ENCODE data around the gene CLHC1.

The CLHC1 gene

DNA sequence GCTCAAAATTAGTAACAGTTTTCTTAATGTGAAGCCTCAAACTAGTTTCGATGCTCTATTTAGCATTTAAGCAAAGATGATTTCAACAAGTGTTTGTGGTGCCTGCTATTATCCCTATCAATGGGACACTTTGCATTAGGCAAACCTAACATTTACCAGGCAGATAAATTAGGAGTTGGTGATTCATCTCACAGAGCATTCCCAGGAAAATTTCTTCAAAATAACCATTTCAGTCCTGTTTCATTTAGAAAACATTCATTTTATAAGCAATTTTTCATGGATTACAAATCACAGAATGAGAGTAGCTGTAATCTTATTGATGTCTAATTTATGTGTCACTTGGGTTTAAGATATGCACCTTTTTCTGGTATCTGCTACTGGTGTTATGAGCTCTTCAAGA is 62.7 kb downstream of the CLHC1 start:
- no peak for DNase-seq (ENCODE audit: low read depth)

DNA sequence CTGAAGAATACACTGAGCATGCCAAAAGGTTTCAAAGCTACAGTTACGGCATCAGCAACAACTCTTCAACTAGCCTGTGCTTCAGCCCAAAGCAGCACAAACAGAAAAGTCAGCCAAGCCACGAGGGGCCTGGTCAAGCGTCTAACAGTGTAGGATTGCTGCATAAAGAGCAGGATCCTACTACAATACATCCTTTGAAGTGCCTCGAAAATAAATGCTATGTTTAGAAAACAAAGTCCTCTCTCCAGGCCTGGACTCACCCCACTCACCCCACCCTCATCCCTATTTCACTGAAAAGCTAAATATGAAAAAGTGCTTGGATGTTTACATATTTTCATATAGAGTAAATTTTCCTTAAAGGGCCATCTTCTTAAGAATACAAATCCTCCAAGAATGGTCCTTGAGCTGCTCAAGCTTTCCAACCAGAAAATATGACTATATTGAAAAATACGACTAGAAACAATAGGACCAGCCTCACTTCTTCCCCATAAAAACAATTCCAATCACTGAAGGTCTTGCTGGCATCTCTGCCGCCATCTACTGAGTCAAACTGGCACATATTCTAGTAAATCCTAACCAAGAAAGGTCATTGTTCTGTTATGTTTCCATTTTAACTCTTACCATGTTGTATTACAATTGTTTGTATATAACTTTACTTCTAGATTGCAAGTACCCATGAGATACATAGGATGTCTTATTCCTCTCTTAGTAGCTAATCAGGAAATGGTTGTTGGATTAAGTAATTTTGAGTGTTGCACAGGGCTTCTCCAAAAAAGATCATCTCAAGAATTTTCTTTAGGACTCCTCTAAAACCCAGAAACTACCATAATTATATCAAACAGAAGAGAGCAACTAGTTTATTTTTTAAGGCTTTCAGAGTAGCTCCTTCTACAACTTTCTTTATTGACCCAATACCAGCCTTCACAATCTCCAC is 63.6 kb downstream of the CLHC1 start:
- DNase-seq (ENCODE audit: low read depth) = no peak

- no peak for DNase-seq (ENCODE audit: low read depth)
Observed at GRCh38 chr2:55165626-55166025, 66.5 kb downstream of the CLHC1 start.

GRCh38 chr2:55164534-55165480 is 67.3 kb downstream of the CLHC1 start:
- no peak for DNase-seq (ENCODE audit: low read depth)

DNA sequence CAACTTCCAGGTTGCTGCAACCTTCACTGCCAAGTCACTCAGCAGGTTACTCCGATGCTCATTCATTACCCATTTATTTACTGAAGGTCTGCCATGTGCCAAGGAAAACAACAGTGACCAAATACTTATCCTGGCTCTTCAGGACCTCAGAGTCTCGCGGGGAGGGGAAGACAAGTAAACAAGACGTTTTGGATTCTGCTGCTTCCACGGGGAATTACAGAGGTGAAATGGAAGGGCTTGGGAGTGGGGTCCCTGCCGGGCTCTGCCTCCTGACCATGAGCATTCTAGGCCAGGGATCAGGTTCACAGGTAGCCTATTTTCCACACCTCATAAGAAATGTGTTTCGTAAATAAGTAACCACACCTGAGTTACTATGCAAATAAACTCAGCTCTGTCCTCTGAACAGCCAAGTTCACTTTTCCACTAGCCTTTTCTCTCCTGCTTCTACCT is 68.1 kb downstream of the CLHC1 start:
- DNase-seq (ENCODE audit: low read depth) = no peak

DNA sequence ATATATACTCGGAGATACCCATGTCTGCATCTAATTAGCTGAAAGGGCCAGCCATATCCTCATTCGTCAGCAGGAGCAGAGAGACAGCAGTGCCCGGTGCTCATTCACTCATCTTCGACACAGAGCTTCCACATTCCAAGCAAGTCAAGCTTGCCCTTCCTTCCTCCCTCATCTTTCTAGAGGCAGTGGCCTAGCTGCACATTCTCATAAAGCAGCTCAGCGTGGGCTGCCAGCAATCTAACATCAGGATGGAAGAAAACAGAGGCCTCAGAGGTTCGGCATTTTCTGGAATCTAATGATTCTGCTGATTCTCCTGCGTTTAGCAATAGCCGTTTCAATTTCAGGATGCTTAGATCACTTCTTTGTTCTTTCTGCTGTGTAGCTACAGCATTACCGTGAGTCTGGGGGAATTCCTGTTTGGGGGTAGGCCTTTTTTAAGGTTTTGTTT is 68.8 kb downstream of the CLHC1 start:
- no peak for DNase-seq (ENCODE audit: low read depth)

- no peak for DNase-seq (ENCODE audit: low read depth)
Observed at GRCh38 chr2:55162284-55163006, 69.6 kb downstream of the CLHC1 start.

DNA sequence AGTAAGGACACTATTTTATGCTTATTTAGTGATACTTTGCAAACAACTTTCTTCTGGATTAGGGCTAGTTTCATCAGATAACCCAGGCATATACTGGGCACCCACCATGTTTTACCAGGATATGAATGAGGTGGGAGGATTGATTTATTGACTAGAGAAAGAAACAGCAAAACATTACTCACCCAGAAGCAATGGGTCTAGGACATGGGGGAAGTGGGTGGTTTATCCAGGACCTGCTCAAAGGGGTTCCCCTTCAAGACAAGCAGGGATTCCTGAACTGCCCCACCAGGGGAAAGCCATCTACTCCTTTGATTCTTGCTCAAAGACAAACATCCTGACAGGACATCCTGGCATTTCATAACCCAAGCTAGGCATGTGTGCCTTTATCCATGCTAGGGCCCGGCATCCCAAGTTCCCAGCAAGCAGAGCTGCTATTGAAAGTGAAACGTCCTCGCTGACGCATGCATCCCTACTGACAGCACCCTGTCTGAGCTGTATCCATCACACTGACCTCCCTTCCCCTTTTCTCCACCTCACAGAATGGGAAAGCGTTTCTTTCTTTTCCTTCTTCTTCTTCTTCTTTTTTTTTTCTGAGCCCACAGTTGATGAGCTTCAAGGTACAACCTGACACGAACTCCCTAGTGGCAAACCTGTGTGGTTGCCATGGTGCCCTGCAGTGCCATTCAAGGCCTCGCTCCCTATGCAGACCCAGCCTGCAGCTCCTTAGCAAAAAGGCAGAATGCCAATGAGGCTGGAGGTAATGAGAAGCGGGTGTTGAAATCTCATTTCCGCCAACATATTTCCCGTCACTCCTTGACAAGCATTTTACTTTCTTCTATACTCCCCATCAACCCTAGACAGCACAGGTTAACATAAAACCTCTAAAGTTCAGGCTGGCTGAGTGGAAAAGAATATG is 70.5 kb downstream of the CLHC1 start:
- DNase-seq (ENCODE audit: low read depth) = no peak

DNA sequence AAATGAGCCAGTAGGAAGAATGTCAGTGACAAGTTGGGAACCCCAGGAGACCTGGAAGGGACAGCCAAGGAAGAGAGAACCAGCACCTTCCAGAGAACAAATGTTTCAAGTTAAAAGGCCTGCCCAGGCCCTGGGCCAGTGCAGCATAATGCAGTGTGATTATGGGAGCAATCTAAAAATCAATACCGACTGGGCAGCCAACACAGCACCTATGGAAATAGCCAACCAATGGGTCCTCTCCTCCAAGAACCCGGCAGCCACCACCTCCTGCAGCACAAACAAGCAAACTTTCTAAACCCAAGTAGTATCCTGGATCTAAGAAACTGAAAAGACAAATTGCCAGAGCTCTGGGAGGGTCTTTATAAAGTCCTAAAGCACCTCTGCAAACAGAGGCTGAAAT is 71.7 kb downstream of the CLHC1 start:
- DNase-seq (ENCODE audit: low read depth) = no peak

DNA sequence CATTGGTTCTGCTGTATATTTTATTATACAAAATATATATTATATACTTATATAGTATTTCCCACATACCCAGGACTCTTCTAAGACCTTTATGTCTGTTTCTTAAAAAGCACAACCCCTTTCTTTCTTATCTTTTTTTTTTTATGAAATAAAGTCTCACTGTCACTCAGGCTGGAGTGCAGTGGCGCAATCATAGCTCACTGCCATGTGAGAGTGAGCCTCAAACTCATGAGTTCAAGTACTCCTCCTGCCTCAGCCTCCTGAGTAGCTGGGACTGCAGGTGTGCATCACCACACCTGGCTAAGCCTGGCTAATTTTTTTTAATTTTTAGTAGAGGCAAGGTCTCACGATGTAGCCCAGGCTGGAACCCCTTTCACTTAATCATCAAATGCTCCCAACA is 72.3 kb downstream of the CLHC1 start:
- no peak for DNase-seq (ENCODE audit: low read depth)

GRCh38 chr2:55159037-55159651 is 72.9 kb downstream of the CLHC1 start:
- no peak for DNase-seq (ENCODE audit: low read depth)

DNA sequence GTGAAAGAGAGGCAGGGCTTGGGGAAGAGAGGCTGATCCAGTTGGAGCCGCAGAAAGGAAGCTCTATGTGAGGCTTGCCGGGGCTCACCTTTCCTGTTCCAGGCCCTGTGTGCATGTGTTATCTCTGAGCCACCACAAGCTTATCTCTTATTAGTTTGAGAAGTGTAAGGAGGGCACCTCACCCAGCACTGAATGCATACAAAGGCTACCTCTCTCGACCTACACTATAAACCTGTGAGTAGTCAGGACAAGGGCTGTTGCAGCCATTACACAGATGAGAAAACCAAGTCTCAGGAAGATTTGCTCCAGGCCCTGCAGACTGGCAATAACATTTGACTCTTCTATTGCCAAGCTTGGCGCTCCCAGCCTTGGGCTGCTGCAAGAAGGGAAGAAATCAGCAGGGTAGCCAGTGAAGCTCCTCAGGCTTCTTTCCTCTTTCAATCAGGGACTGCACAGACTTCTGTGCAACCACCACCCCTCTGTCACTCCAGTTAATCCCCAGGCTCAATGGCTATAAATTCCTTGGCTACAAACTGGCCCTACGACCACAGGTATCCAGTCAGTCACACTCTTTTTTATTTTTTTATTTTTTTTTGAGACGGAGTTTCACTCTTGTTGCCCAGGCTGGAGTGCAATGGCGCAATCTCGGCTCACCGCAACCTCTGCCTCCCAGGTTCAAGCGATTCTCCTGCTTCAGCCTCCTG is 73.8 kb downstream of the CLHC1 start:
- DNase-seq (ENCODE audit: low read depth) = no peak

DNA sequence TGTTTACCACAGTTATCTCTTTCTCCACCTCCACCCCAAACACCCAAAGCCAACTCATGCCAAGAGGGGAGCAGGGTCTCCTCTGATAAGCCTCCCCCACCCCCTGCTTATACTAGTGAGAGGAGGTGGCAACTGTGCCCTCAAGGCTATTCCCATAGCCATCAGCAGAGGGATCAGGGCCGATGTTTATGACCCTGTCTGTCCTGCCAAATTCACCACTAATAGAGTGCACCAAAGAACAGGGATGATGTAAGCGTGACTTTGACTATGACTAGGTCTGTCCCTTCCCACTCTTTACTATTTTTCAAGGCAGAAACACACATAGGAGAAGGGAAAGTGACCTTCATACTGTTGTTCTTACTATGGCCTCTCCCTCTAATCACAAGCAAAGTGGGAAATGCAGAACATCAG is 74.6 kb downstream of the CLHC1 start:
- no peak for DNase-seq (ENCODE audit: low read depth)

- DNase-seq (ENCODE audit: low read depth) = no peak
Observed at GRCh38 chr2:55156984-55157383, 75.1 kb downstream of the CLHC1 start.

DNA sequence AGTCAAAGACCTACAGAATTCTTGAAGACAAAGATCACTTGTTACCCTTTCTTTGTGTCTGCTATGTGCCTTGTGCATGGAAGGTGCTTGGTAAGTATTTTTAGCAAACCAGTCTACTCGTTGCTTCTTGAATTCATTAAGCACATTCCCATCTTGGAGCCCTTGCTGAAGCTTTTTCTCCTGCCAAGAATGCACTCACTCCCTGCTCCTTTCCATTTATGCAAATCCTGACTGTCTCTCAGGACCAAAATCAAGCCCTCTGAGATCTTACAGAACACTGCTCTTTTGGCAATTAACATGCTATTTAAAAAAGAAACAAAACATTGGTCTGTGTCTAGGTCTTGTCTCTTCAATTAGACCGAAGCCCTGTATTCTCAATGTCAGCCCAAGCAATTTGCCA is 75.8 kb downstream of the CLHC1 start:
- no peak for DNase-seq (ENCODE audit: low read depth)

GRCh38 chr2:55155764-55156281 is 76.3 kb downstream of the CLHC1 start:
- DNase-seq (ENCODE audit: low read depth) = no peak

GRCh38 chr2:55155206-55155605 is 76.9 kb downstream of the CLHC1 start:
- DNase-seq (ENCODE audit: low read depth) = no peak

DNA sequence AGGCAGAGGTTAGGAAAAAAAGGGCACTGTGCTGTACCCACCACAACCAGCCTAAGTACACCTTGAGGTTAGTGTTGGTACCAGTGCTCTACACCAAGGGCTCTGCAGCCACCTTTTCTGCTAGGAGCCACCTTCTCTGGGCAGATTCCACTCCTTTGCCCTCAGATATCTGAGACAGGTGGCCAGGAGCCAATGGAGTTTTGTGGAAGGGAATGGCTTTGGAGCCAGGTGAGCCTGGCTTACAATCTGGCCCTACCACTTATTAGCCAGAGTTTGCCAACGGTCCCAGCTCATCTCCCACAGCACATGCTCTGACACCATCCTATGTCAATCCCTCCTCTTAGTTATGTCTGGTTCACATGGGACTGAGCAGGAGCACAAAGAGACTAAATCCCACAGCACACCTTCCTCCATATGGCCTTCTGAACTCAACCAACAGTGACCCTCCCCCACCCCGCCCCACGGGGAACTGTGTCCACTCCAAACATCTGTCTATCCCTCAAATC is 77.5 kb downstream of the CLHC1 start:
- DNase-seq (ENCODE audit: low read depth) = no peak

- DNase-seq (ENCODE audit: low read depth) = no peak
Observed at GRCh38 chr2:55153584-55154299, 78.4 kb downstream of the CLHC1 start.
